GM10248 (cell line): ENCODE data around the gene TBX2.

ENCODE experiments used
- CTCF ChIA-PET: fragments of 300-600 bp; sonication (Branson Sonifier 250); formaldehyde crosslinking; extraction: SDS; loops from one replicate; lab custom pipeline; 2021; ENCODE audit warnings: antibody characterized with exemption; lab: Yijun Ruan, JAX
- POLR2A ChIA-PET: fragments of 350-650 bp; sonication (Branson Sonifier 250); formaldehyde crosslinking; extraction: SDS; loops from one replicate; lab custom pipeline; 2020; ENCODE audit warnings: antibody characterized with exemption; lab: Yijun Ruan, JAX
- DNase-seq: peaks from one replicate; pipeline ENCODE4 v3.0.0; 2012; ENCODE audit errors: extremely low spot score
- TF ChIP-seq, protein P1 (sequence below): IDR thresholded peaks from 2 replicates; pipeline ENCODE4 v1.5.1; 2012; ENCODE audit warnings: mild to moderate bottlenecking, low read depth; ENCODE audit errors: extremely low read depth, missing control alignments, control extremely low read depth

The TBX2 gene

DNA sequence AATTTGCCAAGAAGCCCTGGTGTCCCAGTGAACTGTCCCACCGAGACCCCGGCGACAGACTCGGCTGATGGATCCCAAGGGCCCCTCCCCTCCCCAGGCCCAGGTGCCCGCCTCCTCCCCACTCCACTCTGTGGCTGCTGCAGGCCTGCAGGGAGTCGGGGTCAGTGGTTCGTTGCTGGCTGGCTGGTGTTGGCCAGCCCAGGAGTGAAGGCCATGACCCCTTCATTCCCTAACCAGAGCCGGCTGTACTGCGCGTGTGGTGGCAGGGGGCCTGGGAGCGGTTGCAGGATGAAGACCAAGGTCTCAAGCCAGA is 9.2 kb upstream of the TBX2 start:
- POLR2A ChIA-PET, result no interaction called here
- CTCF ChIA-PET, result interaction anchor here (0.8 to 1.8 kb wide), 7 partner anchors 8 to 670 kb away, joined by 3 to 9 read pairs (median 4); no protein-coding TSS in a partner anchor
- TF ChIP-seq, protein P1, sequence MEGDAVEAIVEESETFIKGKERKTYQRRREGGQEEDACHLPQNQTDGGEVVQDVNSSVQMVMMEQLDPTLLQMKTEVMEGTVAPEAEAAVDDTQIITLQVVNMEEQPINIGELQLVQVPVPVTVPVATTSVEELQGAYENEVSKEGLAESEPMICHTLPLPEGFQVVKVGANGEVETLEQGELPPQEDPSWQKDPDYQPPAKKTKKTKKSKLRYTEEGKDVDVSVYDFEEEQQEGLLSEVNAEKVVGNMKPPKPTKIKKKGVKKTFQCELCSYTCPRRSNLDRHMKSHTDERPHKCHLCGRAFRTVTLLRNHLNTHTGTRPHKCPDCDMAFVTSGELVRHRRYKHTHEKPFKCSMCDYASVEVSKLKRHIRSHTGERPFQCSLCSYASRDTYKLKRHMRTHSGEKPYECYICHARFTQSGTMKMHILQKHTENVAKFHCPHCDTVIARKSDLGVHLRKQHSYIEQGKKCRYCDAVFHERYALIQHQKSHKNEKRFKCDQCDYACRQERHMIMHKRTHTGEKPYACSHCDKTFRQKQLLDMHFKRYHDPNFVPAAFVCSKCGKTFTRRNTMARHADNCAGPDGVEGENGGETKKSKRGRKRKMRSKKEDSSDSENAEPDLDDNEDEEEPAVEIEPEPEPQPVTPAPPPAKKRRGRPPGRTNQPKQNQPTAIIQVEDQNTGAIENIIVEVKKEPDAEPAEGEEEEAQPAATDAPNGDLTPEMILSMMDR, result no peak
- DNase-seq, result no peak

DNA sequence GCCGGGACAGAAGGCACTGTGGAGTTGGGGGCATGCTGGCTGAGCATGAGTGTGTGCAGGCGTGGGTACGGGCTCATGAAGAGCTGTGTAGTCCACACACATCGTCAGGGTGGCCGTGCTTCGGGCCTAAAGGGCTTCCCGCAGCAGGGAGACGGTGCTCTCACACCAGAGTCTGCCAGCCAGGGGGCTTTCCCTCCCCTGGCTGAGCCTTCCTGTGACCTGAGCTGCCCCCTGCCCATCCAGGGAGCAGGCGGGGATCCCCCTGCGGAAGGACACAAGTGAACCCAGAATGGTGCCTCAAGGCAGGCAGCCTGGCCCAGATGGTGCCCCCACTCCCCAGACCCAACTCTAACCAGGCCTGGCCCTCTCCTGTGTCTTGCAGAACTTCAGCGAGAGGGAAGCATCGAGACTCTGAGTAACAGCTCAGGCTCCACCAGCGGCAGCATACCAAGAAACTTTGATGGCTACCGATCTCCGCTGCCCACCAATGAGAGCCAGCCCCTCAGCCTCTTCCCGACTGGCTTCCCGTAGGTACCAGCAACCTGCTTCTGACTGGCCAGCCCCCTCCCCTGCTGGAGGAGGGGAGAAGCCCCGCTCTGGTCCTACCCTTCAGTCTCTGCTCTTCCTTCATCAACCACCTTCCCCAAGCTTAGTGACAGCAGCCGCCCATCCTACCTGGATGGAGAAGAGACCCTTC is 7.9 kb upstream of the TBX2 start:
- DNase-seq, result no peak
- ChIA-PET POLR2A (no interaction called here), CTCF (interaction anchor here (0.9 to 1.8 kb wide), 5 partner anchors 10 to 671 kb away, joined by 3 to 9 read pairs (median 3); no protein-coding TSS in a partner anchor)
- TF ChIP-seq, protein P1, result no peak

DNA sequence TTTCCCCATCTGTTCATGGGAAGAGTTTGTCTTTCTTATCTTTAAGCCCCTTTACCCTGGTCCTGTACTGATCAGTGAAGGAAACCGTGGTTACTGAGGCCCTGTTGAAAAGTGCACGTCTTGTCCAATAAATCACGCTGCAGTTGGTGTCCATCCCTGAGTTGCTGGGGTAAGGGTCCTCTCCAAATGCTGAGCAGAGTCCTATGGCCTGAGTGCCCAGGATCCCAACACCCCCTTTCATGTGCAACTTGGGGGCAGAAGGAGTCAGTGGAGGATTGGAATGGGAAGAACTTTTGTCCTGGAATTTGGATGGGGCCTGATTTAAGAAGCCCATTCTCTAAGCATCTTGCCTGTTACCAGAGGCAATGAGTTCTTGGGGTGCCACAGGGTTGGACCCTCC is 7.0 kb upstream of the TBX2 start:
- TF ChIP-seq, protein P1, result no peak
- CTCF ChIA-PET, result no interaction called here
- DNase-seq, result no peak
- POLR2A ChIA-PET, result no interaction called here

DNA sequence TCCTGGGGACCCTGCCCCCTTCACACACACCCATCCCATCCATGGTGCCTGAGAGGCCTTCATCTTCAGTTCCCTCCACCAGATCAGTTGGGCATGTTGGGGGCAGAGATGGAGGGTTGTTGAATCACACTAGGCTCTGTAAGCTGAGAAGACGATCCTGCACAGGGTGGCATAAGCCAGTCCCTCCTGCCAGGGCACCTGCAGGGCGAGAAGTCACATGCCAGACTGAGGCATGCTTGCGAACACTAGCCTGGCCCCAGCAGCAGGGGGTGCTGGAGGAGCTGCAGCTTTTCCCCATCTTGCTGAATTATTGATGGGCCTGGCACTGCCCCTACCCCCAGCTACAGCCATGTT is 6.1 kb upstream of the TBX2 start:
- CTCF ChIA-PET, result interaction anchor here (1.1 to 1.4 kb wide), 3 partner anchors 19 to 673 kb away, joined by 3 to 5 read pairs (median 3); no protein-coding TSS in a partner anchor
- DNase-seq, result no peak
- POLR2A ChIA-PET, result no interaction called here
- TF ChIP-seq, protein P1, result peak; percentile 9

DNA sequence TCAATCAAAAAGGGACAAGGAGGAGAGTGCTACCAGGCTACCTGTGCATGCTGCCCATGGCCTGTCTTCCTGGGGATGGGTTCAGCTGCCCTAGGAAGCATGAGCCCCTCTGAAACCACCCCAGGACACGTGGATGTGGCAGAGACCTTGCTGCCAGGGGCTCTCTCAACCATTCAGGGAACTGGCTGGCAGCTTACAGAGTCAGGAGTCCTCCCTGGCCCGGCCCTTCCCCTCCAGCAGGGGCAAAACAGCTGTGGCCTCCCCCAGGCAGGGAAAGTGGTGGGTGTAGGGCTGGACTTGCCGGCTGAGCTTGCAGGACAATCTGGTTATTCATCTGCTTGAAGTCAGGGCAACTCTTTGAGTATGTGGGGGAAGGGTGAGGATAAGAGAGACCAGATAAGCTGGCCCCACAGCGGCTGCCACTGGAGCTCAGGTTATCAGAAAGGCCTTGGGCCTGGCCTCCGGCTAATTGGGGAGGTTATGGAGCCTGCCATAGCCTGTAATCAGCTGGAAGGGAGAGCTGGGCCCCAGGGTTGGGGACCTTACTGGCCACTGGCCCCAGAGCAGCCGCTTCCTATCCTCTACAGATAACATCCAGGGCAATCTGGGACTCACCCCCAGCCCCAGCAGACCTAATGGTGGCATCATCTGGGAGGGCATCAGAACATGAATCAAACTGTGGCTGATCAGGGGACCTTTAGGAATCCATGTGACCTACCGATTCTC is 5.6 kb upstream of the TBX2 start:
- TF ChIP-seq, protein P1, result no peak
- no peak for DNase-seq
- CTCF ChIA-PET, result interaction anchor here (0.7 to 1.4 kb wide), 5 partner anchors 15 to 673 kb away, joined by 3 to 5 read pairs (median 3); no protein-coding TSS in a partner anchor
- POLR2A ChIA-PET, result no interaction called here

DNA sequence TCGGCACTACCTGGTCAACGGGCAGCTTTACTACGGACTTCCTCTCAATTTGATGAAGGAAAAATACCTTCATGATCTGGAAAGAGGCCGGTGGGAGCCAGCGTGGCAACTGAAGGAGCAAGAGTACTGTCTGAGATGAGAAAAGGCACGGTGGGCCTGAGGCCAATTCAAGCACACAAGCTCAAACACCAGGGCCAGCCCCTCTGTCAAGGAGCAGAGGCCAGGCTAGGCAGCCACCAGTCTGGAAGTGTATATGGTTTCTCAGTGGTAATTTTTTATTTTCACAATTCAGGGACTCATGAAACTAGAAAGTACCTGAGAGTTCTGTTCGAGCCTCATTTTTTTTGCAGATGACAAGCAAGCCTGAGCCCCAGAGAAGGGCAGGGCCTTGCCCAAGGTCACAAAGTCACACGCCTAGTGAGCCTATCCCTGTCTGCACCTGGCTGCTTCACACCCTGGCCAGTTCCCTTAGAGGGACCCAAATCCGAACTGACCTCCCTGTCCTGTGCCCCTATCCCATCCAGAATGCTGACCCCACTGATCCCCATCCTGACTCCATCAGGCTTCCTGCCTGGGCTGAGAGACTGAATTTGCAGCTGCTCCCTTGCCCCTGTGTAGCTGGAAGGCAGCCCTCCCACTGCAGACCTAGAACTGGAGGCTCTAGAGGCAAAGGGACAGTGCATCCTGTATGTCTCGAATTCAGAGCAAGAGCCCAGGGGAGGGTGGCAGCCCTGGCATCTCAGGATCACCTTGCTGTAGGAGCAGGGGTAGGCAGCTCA is 4.8 kb upstream of the TBX2 start:
- no peak for DNase-seq
- POLR2A ChIA-PET, result no interaction called here
- CTCF ChIA-PET, result interaction anchor here (0.7 to 1.4 kb wide), 4 partner anchors 14 to 674 kb away, joined by 3 to 5 read pairs (median 4); no protein-coding TSS in a partner anchor
- TF ChIP-seq, protein P1, result no peak
